ENCODE results near the gene SLC48A1.
"Not testable (repeated sequence)": the region's sequence is repeated elsewhere in the genome, so short reads cannot be mapped to it uniquely, and the experiment has no call there.

SLC48A1 gene

GRCh38 chr12:47811581-47812484, 38.8 kb downstream of the SLC48A1 start:
- no peaks in the 10 kb centered on the region for H3K9me3 ChIP-seq (ENCODE audit: control insufficient read depth in 1 of 2, low read length in 2 of 2)
- H3K27ac ChIP-seq (ENCODE audit: low read length), result peak overlapping the region; percentile 98
- H3K36me3 ChIP-seq (ENCODE audit: control insufficient read depth in 1 of 2, insufficient read depth in 2 of 2, low read length in 2 of 2), result peaks cover 0 to 11% of the 10 kb centered on the region in 2 donors
- peaks cover 65 to 86% of the 10 kb centered on the region in 2 donors for H3K4me1 ChIP-seq (ENCODE audit: control insufficient read depth in 1 of 2, insufficient read depth in 2 of 2, low read length in 2 of 2)
- no peaks in the 10 kb centered on the region for H3K27me3 ChIP-seq (ENCODE audit: low read depth, low read length)
- H3K4me3 ChIP-seq (ENCODE audit: low read depth in 1 of 2, low read length in 2 of 2), result peak overlapping the region; percentile 52 to 64

DNA sequence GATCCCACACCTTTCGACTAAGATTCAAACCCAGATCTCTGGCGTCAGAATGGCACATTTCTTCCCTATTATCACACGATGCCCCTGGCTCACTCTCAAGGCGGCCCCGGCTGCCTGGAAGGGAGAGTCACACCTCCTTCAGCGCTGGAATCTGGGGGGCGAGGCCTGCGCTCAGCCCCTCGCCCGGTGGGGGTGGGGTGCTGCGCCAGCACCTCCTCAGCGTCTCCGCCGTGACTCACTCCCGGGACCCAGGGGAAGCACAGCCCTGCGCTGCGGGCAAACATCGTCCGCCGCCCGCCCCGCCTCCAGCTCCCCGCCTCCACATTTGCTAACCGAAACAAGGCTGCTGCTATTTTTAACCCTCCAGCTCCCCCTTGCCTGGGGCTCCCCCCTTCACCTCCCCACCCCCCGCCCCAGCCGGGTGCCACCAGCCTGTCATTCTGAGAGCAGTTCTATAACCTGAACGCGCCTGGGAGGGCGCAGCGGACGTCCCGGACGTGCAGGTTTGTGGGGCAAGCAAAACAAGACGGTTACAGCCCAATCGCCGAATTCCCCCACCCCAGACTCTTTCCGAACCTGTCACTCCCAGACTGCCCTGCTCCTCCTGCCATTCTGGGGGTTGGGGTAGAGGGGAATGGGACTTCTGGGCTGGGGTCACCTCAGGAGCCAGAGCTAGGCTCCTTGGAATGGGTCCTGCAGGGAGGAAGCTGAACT, 39.9 kb downstream of the SLC48A1 start:
- Histone ChIP-seq H3K27me3 (ENCODE audit: low read depth, low read length) (no peaks in the 10 kb centered on the region), H3K4me1 (ENCODE audit: control insufficient read depth in 1 of 2, insufficient read depth in 2 of 2, low read length in 2 of 2) (peaks cover 64 to 86% of the 10 kb centered on the region in 2 donors), H3K9me3 (ENCODE audit: control insufficient read depth in 1 of 2, low read length in 2 of 2) (no peaks in the 10 kb centered on the region), H3K4me3 (ENCODE audit: low read depth in 1 of 2, low read length in 2 of 2) (peak overlapping the region; percentile 64 to 69), H3K27ac (ENCODE audit: low read length) (peak overlapping the region; percentile 98), H3K36me3 (ENCODE audit: control insufficient read depth in 1 of 2, insufficient read depth in 2 of 2, low read length in 2 of 2) (peaks cover 0 to 11% of the 10 kb centered on the region in 2 donors)

DNA sequence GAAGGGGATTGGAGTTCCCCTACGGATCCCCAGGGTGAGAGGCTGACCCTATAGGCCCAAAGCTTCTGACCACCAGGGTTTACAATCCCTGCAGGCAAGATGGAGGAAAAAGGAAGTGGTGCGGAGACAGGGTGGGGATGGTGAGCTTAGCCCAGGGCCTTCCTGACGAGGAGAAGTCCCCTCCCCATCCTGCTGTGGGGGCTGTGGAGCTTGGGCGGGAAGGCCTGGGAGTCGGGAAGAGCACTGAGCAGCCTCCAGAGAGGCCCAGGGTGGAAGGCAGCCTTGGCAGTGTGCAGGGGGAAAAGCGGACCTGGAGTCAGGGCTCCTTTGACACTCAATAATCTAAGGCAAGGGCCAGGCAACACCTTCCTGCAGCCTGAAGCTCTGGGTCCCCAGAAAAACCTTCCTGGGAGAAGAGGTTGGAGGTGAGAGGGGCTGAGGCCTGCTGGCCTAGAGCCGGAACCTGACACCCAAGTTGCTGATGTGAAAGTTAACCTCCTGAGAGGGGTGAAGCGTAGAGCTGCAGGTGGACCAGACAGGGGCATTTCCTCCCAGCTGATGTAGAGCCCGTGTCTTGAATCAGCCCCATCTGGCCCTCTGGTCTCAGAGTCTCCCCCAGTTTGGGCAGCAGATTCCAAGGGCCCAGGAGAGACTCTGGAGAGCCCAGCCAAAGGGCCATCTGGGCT, 40.6 kb downstream of the SLC48A1 start:
- Histone ChIP-seq H3K36me3 (ENCODE audit: control insufficient read depth in 1 of 2, insufficient read depth in 2 of 2, low read length in 2 of 2) (peaks cover 0 to 11% of the 10 kb centered on the region in 2 donors), H3K9me3 (ENCODE audit: control insufficient read depth in 1 of 2, low read length in 2 of 2) (no peaks in the 10 kb centered on the region), H3K27me3 (ENCODE audit: low read depth, low read length) (no peaks in the 10 kb centered on the region), H3K27ac (ENCODE audit: low read length) (peak overlapping the region; percentile 98), H3K4me3 (ENCODE audit: low read depth in 1 of 2, low read length in 2 of 2) (peak overlapping the region; percentile 64 to 69), H3K4me1 (ENCODE audit: control insufficient read depth in 1 of 2, insufficient read depth in 2 of 2, low read length in 2 of 2) (peaks cover 57 to 86% of the 10 kb centered on the region in 2 donors)

- Histone ChIP-seq H3K27ac (ENCODE audit: low read length) (peak overlapping the region; percentile 98), H3K9me3 (ENCODE audit: control insufficient read depth in 1 of 2, low read length in 2 of 2) (no peaks in the 10 kb centered on the region), H3K4me3 (ENCODE audit: low read depth in 1 of 2, low read length in 2 of 2) (peak overlapping the region in 1 of 2 donors; percentile 64), H3K4me1 (ENCODE audit: control insufficient read depth in 1 of 2, insufficient read depth in 2 of 2, low read length in 2 of 2) (peaks cover 52 to 80% of the 10 kb centered on the region in 2 donors), H3K27me3 (ENCODE audit: low read depth, low read length) (no peaks in the 10 kb centered on the region), H3K36me3 (ENCODE audit: control insufficient read depth in 1 of 2, insufficient read depth in 2 of 2, low read length in 2 of 2) (peaks cover 0 to 11% of the 10 kb centered on the region in 2 donors)
Measured at GRCh38 chr12:47814539-47815170, 41.6 kb downstream of the SLC48A1 start.

DNA sequence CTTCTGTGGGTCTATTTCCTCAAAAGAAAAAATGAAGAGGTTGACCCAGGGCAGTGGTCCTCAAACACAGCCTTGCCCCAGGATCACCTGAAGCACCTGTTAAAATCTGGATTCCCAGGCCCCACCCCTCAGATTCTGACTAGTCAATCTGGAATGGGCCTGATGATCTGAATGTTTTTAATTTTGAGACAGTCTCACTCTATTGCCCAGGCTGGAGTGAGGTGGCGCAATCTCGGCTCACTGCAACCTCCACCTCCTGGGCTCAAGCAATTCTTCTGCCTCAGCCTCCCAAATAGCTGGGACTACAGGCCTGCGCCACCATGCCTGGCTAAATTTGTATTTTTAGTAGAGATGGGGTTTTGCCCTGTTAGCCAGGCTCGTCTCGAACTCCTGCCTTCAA, 42.4 kb downstream of the SLC48A1 start:
- not testable (repeated sequence) for H3K27me3 ChIP-seq (ENCODE audit: low read depth, low read length); H3K4me3 ChIP-seq (ENCODE audit: low read depth in 1 of 2, low read length in 2 of 2); H3K9me3 ChIP-seq (ENCODE audit: control insufficient read depth in 1 of 2, low read length in 2 of 2)
- peaks cover 48 to 73% of the 10 kb centered on the region in 2 donors for H3K4me1 ChIP-seq (ENCODE audit: control insufficient read depth in 1 of 2, insufficient read depth in 2 of 2, low read length in 2 of 2)
- peak overlapping the region; percentile 98 for H3K27ac ChIP-seq (ENCODE audit: low read length)
- H3K36me3 ChIP-seq (ENCODE audit: control insufficient read depth in 1 of 2, insufficient read depth in 2 of 2, low read length in 2 of 2), result peaks cover 0 to 11% of the 10 kb centered on the region in 2 donors

DNA sequence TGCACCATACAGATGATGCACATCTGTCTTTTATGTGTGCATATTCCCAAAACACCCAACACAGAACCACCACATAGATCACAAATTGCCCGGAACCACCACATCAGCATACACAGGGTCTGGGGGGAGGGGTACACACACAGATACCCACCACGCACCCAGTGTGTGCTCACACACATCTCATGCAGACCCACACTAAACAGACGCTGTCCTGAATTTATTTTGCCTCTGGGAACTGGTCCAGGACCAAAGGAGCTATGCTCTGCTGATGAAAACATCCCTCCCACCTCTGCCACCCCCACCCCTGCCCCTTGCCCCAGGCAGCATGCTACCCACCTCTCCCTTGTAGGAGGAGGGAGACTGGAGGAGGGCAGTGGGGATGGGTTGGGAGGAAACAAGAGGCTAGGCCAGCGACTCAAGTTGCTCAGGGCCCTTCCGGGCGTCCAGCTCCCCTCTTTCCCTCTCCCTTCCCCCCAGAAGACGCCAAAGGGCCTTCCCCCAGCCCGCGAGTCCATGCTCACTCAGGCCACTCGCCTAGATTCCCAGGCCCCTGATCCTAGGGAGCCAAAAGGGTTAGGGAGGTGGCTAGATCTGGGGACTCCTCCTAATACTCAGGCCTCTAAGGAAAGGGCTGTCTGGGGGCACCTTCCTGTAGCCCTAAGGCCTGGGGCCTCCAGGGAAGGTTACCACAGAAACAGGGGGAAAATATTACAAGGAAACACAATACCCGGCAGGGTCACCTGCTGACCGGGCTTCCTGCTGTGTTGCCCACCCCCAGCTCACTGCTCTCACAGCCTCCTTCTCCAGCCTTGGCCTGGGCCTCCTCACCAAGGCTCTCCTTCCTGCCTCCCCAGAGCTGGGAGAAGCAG, 43.6 kb downstream of the SLC48A1 start:
- Histone ChIP-seq H3K4me1 (ENCODE audit: control insufficient read depth in 1 of 2, insufficient read depth in 2 of 2, low read length in 2 of 2) (peaks cover 44 to 61% of the 10 kb centered on the region in 2 donors), H3K4me3 (ENCODE audit: low read depth in 1 of 2, low read length in 2 of 2) (peak overlapping the region; percentile 70 to 80), H3K36me3 (ENCODE audit: control insufficient read depth in 1 of 2, insufficient read depth in 2 of 2, low read length in 2 of 2) (peaks cover 3 to 11% of the 10 kb centered on the region in 2 donors), H3K27me3 (ENCODE audit: low read depth, low read length) (no peaks in the 10 kb centered on the region), H3K9me3 (ENCODE audit: control insufficient read depth in 1 of 2, low read length in 2 of 2) (no peaks in the 10 kb centered on the region), H3K27ac (ENCODE audit: low read length) (peak overlapping the region; percentile 92)

GRCh38 chr12:47817272-47818006, 44.4 kb downstream of the SLC48A1 start:
- Histone ChIP-seq H3K27ac (ENCODE audit: low read length) (peak overlapping the region; percentile 92), H3K27me3 (ENCODE audit: low read depth, low read length) (no peaks in the 10 kb centered on the region), H3K9me3 (ENCODE audit: control insufficient read depth in 1 of 2, low read length in 2 of 2) (no peaks in the 10 kb centered on the region), H3K4me3 (ENCODE audit: low read depth in 1 of 2, low read length in 2 of 2) (peak overlapping the region; percentile 70 to 80), H3K36me3 (ENCODE audit: control insufficient read depth in 1 of 2, insufficient read depth in 2 of 2, low read length in 2 of 2) (peaks cover 3 to 11% of the 10 kb centered on the region in 2 donors), H3K4me1 (ENCODE audit: control insufficient read depth in 1 of 2, insufficient read depth in 2 of 2, low read length in 2 of 2) (peaks cover 44 to 59% of the 10 kb centered on the region in 2 donors)

DNA sequence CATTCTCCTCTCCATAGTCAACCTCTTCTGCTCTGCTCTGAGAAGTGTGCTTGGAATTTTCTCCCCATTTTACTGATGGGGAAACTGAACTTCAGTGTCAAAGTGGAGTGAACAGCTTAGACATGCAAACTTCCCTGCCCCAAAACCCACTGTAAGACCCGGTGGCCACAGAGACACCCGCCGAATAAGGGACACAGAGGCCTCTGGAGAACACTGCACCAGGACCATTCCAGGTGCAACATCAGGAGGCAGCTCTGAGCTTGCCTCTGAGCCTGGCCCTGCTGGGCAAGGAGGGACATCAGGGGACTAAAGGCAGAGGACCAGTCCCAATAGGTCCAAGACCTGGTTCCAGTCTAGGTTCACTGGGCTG, 45.0 kb downstream of the SLC48A1 start:
- H3K4me3 ChIP-seq (ENCODE audit: low read depth in 1 of 2, low read length in 2 of 2), result peak overlapping the region; percentile 70 to 80
- H3K9me3 ChIP-seq (ENCODE audit: control insufficient read depth in 1 of 2, low read length in 2 of 2), result no peaks in the 10 kb centered on the region
- no peaks in the 10 kb centered on the region for H3K27me3 ChIP-seq (ENCODE audit: low read depth, low read length)
- H3K4me1 ChIP-seq (ENCODE audit: control insufficient read depth in 1 of 2, insufficient read depth in 2 of 2, low read length in 2 of 2), result peaks cover 48 to 62% of the 10 kb centered on the region in 2 donors
- H3K36me3 ChIP-seq (ENCODE audit: control insufficient read depth in 1 of 2, insufficient read depth in 2 of 2, low read length in 2 of 2), result peaks cover 3 to 11% of the 10 kb centered on the region in 2 donors
- H3K27ac ChIP-seq (ENCODE audit: low read length), result peak overlapping the region; percentile 92

- H3K4me3 ChIP-seq (ENCODE audit: low read depth in 1 of 2, low read length in 2 of 2), result peak overlapping the region; percentile 70 to 80
- H3K27ac ChIP-seq (ENCODE audit: low read length), result peak overlapping the region; percentile 92
- no peaks in the 10 kb centered on the region for H3K9me3 ChIP-seq (ENCODE audit: control insufficient read depth in 1 of 2, low read length in 2 of 2)
- H3K4me1 ChIP-seq (ENCODE audit: control insufficient read depth in 1 of 2, insufficient read depth in 2 of 2, low read length in 2 of 2), result peaks cover 43 to 58% of the 10 kb centered on the region in 2 donors
- H3K27me3 ChIP-seq (ENCODE audit: low read depth, low read length), result no peaks in the 10 kb centered on the region
- peaks cover 3 to 11% of the 10 kb centered on the region in 2 donors for H3K36me3 ChIP-seq (ENCODE audit: control insufficient read depth in 1 of 2, insufficient read depth in 2 of 2, low read length in 2 of 2)
Measured at GRCh38 chr12:47818467-47819137, 45.6 kb downstream of the SLC48A1 start.
